Fibroblast of lung (primary cell): ENCODE results near the gene ELAPOR2.

ENCODE experiments used
- CTCF ChIP-seq, 2 donors: IDR thresholded peaks in 1 of 2; conservative IDR thresholded peaks in 1 of 2; 1 replicate in 1 of 2; 2 replicates in 1 of 2; pipeline ENCODE4 v1.5.1; 2011 to 2012; ENCODE audit warnings: low read length in 2 of 2, control low read depth in 1 of 2, inconsistent platforms in 1 of 2, low read depth in 1 of 2, mild to moderate bottlenecking in 1 of 2
- EZH2 ChIP-seq: IDR thresholded peaks from 2 replicates; pipeline ENCODE4 v1.5.1; 2012; ENCODE audit warnings: low read length, control low read depth, mild to moderate bottlenecking; ENCODE audit errors: missing control alignments

- TF ChIP-seq CTCF (conservative IDR thresholded peaks at IDR 0.05 in 1 of 2, IDR thresholded peaks at IDR 0.05 in 1 of 2; ENCODE audit: low read depth in 1 of 2, low read length in 2 of 2) (no peak), EZH2 (no peak)
Observed at GRCh38 chr7:87100326-87100725, 40.9 kb upstream of the ELAPOR2 start.
